Endothelial cell of hepatic sinusoid (primary cell): ENCODE data around the gene DOP1A.

Experiments
- in situ Hi-C: cut with HindIII; loops from 2 replicates; pipeline ENCODE4 v1.10.0; 2017; ENCODE audit warnings: low sequenced_read_pairs

The DOP1A gene, protein sequence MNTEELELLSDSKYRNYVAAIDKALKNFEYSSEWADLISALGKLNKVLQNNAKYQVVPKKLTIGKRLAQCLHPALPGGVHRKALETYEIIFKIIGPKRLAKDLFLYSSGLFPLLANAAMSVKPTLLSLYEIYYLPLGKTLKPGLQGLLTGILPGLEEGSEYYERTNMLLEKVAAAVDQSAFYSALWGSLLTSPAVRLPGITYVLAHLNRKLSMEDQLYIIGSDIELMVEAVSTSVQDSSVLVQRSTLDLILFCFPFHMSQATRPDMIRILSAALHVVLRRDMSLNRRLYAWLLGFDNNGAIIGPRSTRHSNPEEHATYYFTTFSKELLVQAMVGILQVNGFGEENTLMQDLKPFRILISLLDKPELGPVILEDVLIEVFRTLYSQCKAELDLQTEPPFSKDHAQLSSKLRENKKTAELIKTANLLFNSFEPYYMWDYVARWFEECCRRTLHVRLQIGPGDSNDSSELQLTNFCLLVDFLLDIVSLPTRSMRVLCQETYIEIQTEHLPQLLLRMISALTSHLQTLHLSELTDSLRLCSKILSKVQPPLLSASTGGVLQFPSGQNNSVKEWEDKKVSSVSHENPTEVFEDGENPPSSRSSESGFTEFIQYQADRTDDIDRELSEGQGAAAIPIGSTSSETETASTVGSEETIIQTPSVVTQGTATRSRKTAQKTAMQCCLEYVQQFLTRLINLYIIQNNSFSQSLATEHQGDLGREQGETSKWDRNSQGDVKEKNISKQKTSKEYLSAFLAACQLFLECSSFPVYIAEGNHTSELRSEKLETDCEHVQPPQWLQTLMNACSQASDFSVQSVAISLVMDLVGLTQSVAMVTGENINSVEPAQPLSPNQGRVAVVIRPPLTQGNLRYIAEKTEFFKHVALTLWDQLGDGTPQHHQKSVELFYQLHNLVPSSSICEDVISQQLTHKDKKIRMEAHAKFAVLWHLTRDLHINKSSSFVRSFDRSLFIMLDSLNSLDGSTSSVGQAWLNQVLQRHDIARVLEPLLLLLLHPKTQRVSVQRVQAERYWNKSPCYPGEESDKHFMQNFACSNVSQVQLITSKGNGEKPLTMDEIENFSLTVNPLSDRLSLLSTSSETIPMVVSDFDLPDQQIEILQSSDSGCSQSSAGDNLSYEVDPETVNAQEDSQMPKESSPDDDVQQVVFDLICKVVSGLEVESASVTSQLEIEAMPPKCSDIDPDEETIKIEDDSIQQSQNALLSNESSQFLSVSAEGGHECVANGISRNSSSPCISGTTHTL (N-terminal part only)

DNA sequence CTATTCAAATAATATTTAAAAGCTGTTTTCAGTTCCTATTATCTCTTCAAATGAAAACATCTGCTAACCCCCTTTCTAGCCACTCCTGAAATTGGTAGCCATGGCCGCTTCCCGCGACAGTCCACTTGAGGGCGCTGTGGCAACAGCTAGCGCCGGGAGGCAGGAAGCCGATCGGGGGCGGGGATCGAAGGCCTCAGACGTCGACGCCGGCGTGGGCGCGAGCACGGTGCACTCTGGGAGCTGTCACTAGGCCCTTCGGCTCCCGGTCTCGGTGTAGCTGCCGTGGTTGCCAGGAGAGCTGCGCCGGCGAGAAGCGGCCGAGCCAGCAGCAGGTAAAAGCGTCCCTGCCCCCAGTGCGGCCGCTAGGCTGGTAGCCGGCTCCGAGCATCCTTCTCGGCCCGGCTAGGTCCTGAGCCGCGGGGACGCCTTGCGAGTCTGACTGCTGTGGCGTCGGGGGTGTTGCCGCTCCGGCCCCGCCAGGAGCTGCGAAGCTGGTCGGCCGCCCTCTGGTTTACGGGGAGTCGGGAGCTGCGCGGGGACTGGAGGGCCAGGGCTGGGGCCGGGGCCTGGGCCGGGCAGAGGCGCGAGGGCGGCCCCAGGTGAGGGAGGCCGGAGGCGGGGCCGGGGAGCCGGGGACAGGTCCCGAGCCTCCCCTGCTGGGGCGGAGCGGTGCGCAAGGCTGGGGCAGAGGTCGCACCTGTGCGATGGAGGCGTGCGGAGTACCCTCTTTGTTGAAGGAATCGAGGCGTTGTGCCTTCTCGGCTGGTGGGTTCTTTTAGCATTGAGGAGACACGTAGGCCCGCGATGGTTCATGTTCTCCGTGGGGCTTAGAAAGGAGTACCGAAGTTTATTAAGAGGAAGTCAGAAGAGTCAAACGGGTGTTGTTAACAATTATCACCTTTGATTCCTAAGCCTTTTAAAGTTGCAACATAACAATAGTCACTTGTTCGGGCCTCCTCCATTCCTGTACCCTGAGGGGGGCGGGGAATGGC is at the start of gene DOP1A:
DOP1A (plus strand) TSS at position 224 of the 992 bp plus-strand sequence. CDS start 29,307 bp downstream, outside the sequence.
- in situ Hi-C loops, result no loop called here

DNA sequence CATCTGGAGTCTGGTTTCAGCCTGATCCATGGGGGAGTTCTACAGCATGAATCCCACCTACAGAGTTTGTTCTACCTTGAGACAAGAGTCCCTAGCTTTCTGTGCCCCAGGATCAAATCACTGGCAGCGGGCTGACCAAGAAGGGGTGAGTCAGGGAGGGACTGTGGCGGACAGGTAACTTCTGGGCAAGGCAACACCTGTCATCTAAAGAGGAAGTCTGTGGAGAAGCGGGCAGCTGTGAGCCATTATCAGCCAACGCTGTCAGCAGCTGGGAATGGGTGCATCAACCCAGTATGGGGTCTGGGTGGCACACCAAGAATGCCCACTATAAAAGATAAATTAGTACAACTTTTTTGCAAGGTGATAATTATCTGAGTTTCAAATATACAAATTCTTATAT is 47.7 kb upstream of the DOP1A start:
- in situ Hi-C loops, result no loop called here

DNA sequence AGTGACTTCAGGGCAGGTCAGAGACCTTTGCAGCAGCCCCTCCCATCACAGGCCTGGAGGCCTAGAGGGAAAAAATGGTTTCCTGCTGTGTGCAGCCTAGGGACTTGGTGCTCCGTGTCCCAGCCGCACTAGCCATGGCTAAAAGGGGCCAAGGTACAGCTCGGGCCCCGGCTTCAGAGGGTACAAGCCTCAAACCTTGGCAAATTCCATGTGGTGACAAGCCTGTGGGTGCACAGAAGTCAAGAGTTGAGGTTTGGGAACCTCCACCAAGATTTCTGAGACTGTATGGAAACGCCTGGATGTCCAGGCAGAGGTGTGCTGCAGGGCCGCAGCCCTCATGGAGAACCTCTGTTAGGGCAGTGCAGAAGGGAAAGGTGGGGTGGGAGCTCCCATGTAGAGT is 35.8 kb upstream of the DOP1A start:
- in situ Hi-C loops, result no loop called here

DNA sequence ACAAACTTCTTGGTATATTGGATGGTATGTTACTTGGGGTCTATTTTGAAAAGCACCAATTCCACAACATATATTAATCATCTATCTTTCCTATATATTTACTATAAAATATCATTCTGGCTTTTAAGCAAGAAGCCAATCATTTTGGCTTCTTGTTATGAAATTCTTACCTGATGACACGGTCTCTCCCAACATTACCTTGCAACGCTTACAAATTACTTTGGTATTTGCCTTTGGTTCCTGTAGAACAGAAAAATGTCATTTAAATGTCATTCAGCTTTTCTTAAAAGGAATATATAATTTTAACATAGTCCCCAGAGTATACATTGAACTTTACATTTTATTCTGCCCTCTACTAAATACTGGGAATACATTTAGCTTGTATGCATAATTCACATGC is 29.2 kb upstream of the DOP1A start:
- in situ Hi-C loops, result no loop called here

DNA sequence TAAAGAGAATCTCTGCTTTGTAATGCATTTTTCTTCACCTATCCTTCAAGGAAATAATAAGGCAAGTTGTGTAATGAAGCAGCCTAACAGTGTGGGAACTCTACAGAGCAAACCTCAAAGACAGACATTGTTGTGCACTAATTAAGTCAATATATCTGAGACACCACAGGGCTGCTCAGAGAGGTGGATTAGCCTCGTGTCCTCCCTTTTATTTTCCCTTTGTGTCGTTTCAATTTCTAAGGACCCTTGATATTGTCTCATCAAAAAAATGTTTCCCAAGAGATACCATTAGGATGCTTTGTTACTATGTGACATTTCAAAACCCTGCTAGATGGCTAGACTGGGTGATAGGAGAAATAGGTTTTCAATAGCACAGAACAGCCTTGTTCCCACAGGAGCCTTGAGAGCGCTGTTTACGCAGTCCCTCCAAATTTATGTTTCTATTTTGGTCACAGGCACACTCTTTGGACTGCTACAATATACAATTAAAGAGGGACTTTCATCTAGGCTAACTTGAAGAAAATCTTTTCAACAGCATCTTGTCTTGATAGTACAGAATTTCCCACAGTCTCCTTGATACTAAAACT is 24.9 kb upstream of the DOP1A start:
- in situ Hi-C loops, result no loop called here

DNA sequence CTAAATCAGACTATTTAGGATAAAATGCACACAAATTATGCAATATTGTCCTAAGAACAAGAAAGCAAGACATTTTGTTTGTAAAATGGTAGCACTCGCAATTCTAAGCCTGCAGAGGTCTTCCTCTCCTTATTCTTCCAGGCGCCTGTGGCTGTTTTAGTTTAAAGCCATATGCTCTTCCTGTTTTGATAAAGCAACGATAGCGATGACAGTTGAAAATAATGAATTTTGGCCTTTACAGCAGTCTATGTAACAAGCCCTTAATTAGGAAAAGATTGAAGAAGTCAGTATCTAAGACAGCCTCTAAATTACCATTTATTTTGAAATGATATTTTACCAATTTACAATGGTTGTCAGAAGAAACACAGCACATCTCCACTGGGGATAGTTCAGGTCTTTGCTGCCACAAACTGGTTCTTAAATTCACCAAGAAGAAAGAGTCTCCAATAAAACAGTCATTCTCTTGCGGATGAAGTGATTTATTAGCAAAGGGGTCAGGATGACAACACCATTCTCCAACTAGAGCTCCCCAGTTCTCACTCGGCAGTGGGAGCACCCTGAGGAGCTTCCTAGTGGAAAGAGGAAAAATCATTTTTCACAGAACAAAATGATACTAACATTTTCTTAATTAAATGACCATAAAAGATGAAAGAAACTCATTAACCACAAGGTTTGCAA is 23.2 kb upstream of the DOP1A start:
- in situ Hi-C loops, result no loop called here

DNA sequence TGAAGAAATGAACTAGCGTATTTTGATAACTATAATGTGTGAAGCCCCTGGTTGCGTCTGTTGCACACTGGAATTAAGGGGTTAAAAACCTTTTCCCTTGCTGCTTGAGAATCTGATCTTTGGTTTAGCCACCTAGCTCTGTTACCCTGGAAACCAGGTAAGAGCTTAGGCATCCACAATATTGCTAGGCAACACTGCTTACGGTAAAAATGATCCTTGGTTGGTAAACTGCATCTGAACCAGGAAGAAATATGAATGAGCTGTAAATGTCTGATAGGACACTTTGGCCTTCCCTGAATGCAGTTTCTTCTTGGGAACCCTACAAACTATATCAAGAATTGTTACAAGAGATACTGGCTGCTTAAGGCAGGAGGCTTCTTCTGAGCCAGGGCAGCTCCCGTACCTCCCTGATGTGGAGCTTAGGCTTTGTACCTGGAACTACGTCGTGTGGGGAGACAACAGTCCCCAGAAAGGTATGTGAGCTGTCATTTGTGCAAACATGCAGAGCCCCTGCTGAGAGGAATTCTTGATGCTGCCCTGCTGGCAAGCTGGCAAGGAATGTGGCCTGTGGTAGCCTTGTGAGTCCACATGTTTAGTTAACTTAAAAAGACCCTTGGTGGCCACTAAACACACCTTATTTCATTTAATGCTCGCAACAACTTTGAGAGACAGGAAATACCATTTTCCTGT is 20.3 kb upstream of the DOP1A start:
- in situ Hi-C loops, result no loop called here

DNA sequence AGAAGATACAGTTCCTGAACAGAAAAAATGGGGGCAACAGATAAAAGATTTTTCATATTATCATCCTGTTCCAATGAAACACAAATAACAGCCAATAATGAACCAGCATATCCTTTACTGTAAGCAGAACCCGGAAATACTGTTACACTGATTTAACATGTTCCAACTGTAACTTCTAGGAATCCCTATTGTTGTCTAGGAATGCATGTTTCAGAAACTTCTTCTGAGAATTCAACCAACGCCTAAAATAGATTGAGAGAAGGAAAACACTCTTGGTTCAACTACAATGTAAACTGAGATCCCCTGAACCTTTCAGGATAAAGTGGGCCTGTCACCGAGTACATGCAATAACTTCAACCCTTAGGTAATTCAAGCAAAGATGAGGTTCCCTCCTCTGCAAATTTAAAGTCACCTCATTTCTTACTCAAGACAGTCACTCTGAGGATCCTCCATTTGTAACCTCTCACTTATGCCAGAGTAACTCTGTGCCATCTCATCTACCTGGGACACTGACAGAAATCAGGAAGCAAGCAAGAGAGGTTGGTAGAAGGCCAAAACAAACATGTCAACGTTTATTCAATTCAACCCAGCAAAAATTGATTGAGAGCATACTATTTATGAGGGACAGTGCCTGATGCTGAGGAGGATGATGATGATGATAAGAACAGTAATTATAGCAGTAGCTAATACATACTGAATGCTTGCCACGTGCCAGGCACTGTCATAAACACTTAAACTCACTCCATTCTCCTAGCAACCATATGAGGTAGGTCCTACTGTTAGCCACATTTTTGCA is 15.9 kb upstream of the DOP1A start:
- in situ Hi-C loops, result no loop called here

DNA sequence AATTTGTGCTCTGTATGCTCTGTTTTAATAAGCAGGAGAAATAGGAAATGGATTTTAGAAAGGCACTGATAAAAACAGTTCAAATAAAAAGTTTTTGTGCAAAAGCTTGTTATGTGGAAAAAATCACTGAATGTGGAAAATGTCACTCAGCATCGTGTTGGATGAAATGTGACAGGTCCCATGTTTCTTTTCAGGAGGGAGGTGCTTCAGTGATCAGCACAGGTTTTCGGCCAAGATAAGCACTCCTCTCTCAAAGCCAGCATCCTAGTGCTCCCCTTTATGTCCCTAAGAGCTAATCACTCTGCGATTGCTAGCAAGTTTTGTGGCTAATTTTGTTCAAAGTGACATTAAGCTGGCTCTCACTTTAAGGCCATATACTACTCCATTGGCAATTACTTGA is 13.8 kb upstream of the DOP1A start:
- in situ Hi-C loops, result no loop called here

DNA sequence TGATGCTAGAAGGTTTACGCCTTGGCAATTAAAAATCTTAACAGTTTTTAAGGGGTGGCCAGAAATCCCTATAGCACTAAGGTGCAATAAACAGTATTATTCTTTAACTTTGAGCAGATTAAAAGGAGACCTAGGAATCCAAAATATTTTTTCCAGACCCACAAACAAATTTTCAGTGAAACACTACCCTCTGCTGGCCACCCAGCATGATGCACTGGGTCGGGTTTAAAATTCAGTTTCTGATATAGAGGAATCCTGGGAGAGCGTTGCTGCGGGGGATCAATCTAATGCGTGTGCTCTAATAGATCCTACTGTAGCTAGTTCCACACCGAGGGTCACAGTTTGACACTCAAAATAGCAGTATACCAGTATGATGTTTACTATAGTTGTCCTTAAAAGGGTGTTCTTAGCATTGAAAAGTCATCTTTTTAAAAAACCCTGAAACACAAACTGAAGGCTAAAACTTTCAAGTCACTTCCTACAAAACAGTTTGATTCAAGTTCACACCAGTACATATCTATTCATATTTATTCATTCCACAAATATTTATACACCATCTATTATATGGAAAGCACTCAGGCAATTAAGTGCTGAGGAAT is 12.0 kb upstream of the DOP1A start:
- in situ Hi-C loops, result no loop called here

DNA sequence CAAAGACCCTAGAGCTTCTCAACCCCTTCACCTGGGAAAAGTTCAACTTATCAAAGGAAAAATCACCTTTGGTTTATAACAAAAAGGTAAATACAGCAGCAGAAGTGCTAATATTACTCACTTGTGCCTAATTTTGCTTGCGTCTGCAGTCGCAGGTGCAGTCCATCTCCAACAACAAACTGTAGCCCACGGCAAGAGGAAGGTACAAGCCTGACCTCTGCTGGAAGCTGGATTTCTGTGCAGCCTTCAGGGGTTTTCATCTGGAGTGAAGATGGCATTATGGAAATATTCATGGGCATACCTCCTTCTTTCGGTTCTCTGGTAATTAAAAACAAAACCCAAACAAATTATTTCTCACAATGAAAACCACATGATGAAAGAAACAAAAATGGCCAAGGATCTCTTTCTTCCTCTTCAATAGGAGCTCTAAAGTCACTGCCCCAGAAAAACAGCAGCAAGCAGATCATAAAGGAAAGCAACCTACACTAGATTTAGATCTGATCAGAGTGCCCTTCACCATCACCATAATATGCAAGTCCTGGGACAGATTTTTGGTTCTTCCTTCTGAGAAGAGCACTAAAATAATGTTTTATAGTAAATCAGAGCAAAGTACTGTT is 9.7 kb upstream of the DOP1A start:
- in situ Hi-C loops, result no loop called here

DNA sequence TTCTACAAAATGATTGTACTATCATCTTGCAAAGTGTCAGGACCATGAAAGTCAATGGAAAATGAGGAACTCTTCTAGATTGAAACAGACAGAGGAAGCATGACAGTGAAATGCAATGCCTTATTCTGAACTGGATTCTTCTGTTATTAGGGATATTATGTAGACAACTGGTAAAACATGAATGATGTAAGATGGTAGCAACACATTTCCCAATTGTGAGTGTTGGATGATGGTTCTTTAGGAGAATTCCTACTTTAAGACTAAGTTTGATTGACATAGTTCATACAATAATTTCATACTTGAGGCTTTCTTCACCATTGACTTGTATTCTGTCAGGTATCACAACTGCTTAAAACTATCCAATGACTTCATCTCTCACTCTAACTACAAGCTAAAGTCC is 6.3 kb upstream of the DOP1A start:
- in situ Hi-C loops, result no loop called here

DNA sequence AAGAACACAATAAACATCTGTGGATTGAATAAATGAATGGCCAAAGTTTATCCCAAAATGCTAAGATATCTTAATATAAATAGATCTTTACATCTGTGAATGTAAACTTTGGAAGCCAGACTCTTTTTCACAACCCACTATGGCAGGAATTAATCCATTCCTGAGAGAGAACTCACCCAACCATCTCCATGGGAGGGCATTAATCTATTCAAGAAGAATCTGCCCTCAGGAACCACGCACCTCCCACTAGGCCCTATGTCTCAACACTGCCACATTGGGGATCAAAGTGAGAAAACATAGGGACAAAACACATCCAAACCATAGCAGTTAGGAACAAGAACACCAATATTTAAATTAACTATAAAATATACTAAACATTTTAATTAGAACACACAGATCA is 5.2 kb upstream of the DOP1A start:
- in situ Hi-C loops, result no loop called here

DNA sequence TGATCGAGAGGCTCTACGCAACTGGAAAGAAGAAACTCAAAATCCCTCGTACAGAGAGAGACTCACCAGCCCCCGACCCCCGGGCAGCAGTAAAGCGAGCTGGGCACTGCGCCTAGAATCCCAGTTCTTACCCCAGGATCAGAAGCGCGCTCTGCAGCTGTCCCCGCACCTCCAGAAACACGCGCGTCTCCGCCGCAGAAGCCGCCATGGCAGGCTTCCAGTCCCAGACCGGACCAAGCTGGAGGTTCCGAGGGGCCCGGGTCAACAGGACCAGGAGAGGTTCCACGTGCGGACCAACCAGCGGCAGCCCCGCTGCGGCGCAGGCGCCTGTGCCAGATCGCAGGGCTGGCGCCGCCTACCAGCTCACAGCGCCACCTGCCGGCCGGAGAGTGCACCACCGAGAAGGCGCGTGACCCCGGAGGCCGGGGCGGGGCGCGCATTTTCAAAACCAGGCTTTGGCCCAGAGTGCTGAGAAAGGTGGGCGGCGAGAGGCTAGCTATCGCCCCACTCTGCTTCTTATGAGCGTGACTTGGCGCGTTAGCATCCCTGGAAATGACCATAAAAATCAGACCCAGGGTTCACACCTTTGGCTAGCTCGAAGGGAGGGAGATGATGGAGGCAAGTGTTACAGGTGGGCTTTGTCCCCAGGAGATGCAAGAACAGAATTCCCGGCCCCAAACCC is 1.8 kb upstream of the DOP1A start, which contains the start of gene UBE3D:
UBE3D (minus strand) TSS at position 331 of the 682 bp plus-strand sequence; CDS start at position 208, 123 bp downstream.
- in situ Hi-C loops, result no loop called here

DNA sequence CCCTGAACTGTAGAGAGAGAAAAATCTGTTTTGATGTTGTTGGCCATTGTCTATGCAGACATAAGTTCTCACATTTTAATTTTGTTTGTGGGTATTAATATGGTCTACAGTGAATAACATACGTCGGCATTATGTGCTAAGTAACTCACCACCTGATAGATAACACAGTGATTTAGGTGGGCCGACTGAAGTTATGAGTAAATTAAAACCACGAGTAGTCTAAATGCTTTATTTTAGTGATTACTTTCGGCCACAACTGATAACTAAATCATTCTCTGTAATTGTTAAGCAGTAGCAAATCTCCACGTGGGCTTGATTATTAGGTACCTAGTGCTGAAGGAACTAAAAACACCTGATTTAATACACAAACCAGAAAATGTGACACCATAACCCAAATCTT is 1.1 kb downstream of the DOP1A start:
- in situ Hi-C loops, result no loop called here

DNA sequence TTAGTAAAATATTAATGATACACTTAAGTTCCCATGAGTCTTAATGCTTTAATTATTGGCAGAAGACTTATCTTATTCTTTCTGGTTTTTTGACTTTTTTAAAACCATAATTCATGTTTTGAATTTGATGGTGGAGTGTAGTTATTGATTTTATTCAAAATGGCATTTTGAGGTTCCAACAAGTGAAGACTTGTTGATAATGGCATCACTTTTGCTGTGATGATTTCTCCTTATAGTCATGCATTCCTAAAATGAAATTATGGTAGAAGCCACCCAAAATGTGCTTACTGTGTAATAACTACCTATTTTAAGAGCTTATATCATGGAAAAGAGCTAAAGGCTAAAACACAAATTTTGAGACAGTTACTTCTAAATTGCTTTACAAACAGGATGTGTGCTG is 2.2 kb downstream of the DOP1A start:
- in situ Hi-C loops, result no loop called here
